Esophagus muscularis mucosa (tissue), 4 donors: ENCODE measurements around the gene WDR26. TPM values are rescaled to one million over a fixed set of nuclear protein-coding genes. Genes with fewer than 3 reads are reported as not detected.

Experiments
- DNase-seq: peaks from one replicate; pipeline ENCODE4 v3.0.0-alpha.2; 2017; ENCODE audit errors: extremely low spot score
- H3K27ac ChIP-seq, 4 donors: fragments of 200-600 bp; sonication (generic); replicated peaks in 1 of 4; 1 replicate in 3 of 4; 2 replicates in 1 of 4; pipeline ENCODE4 v1.5.1; 2016 to 2019; ENCODE audit warnings: mild to moderate bottlenecking in 1 of 4
- H3K27me3 ChIP-seq, 4 donors: fragments of 200-600 bp; sonication (generic); one replicate each; pipeline versions ENCODE4 v1.5.1 to v1.6.0; 2016 to 2019
- H3K36me3 ChIP-seq, 4 donors: fragments of 200-600 bp; sonication (generic); one replicate each; pipeline ENCODE4 v1.5.1; 2016 to 2019
- H3K4me1 ChIP-seq, 4 donors: fragments of 200-600 bp; sonication (generic); one replicate each; pipeline ENCODE4 v1.5.1; 2016 to 2019
- H3K4me3 ChIP-seq, 4 donors: fragments of 200-600 bp; sonication (generic); 1 replicate in 2 of 4; 2 replicates in 2 of 4; pipeline ENCODE4 v1.5.1; 2016 to 2019; ENCODE audit warnings: mild to moderate bottlenecking in 4 of 4, moderate library complexity in 1 of 4
- H3K9me3 ChIP-seq, 4 donors: fragments of 200-600 bp; sonication (generic); 1 replicate in 3 of 4; 2 replicates in 1 of 4; pipeline ENCODE4 v1.5.1; 2016 to 2019
- EP300 ChIP-seq: sonication (generic); formaldehyde crosslinking; IDR thresholded peaks from one replicate; pipeline ENCODE4 v1.6.1; 2017; ENCODE audit warnings: antibody characterized with exemption
- POLR2A ChIP-seq: fragments of 450-650 bp; IDR thresholded peaks from one replicate; pipeline ENCODE4 v1.6.1; 2017; ENCODE audit warnings: antibody characterized with exemption, moderate library complexity, mild to moderate bottlenecking, low read depth
- POLR2AphosphoS5 ChIP-seq, 2 donors: sonication (generic); formaldehyde crosslinking; IDR thresholded peaks; one replicate each; pipeline ENCODE4 v1.6.1; 2017; ENCODE audit warnings: antibody characterized with exemption in 2 of 2
- WGBS: methylation state at CpG from one replicate; pipeline ENCODE4 v1.1.5; 2018; 5-methylcytosine and 5-hydroxymethylcytosine counted together
- intact Hi-C: fragments of 100-400 bp; cut with DNase I; formaldehyde crosslinking; loops from one replicate; pipeline ENCODE4 v1.15.1; 2023
- total RNA-seq, 4 donors: library from RNA; depleted of rRNA; stranded (reverse); fragments of >200 nt; gene quantifications; one replicate each; pipeline versions ENCODE4 v1.1.0 to v1.2.1, GENCODE V29; 2016
- TF ChIP-seq, protein P1 (sequence below), 3 experiments: fragments of 200-600 bp in 2 of 3; fragments of 450-650 bp in 1 of 3; sonication (generic) in 2 of 3; IDR thresholded peaks; one replicate each; pipeline ENCODE4 v1.5.1; 2017 to 2019; ENCODE audit warnings: antibody characterized with exemption in 3 of 3, mild to moderate bottlenecking in 2 of 3, moderate library complexity in 1 of 3

WDR26 gene
- total RNA-seq, 4 donors from 2014 or later = 74.9 to 84.7 (median 78.4) TPM

- Histone ChIP-seq H3K9me3 (no peaks in the 10 kb centered on the region), H3K27ac (no peak overlapping the region), H3K27me3 (no peaks in the 10 kb centered on the region), H3K36me3 (peaks cover 0 to 26% (median 5%) of the 10 kb centered on the region in 4 donors), H3K4me3 (no peak overlapping the region), H3K4me1 (peaks cover 9 to 21% (median 18%) of the 10 kb centered on the region in 4 donors)
- 89% methylated on average over 7 of the region's 7 CpGs for WGBS
- TF ChIP-seq POLR2AphosphoS5 (IDR thresholded peaks at IDR 0.05) (no peak), EP300 (no peak)
- intact Hi-C loops = no loop called here
- no peak for DNase-seq
Observed at GRCh38 chr1:224438989-224439388, 4.4 kb upstream of the WDR26 start.

DNA sequence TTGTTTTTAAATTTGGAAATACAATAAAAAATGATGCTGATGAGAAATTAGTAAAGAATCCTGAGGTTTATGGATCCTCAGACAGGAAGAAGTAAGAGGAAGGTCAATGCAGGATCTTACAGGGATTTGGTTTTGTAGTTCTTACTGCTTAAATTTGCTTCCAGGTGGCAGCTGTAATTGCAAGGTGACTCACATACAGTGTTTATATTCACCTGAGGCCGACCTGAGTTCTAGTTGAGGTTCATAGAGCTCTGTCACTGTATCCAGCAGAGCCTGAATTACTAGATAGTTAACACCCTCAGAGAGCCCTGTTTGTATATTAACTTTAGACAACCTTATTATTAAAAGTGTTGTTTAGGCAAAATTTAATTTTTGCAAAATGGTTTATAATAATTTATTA is 1.4 kb upstream of the WDR26 start:
- H3K4me3 ChIP-seq = no peak overlapping the region
- WGBS = 69% methylated on average over 1 of the region's 1 CpG
- DNase-seq = no peak
- H3K27ac ChIP-seq = peak overlapping the region; percentile 97 to 98 (median 97)
- H3K27me3 ChIP-seq = no peaks in the 10 kb centered on the region
- intact Hi-C loops = no loop called here
- TF ChIP-seq POLR2A (no peak), EP300 (no peak), POLR2AphosphoS5 (IDR thresholded peaks at IDR 0.05) (no peak)
- TF ChIP-seq, protein P1, sequence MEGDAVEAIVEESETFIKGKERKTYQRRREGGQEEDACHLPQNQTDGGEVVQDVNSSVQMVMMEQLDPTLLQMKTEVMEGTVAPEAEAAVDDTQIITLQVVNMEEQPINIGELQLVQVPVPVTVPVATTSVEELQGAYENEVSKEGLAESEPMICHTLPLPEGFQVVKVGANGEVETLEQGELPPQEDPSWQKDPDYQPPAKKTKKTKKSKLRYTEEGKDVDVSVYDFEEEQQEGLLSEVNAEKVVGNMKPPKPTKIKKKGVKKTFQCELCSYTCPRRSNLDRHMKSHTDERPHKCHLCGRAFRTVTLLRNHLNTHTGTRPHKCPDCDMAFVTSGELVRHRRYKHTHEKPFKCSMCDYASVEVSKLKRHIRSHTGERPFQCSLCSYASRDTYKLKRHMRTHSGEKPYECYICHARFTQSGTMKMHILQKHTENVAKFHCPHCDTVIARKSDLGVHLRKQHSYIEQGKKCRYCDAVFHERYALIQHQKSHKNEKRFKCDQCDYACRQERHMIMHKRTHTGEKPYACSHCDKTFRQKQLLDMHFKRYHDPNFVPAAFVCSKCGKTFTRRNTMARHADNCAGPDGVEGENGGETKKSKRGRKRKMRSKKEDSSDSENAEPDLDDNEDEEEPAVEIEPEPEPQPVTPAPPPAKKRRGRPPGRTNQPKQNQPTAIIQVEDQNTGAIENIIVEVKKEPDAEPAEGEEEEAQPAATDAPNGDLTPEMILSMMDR (IDR thresholded peaks at IDR 0.05) = no peak
- H3K4me1 ChIP-seq = peaks cover 21 to 40% (median 37%) of the 10 kb centered on the region in 4 donors
- no peaks in the 10 kb centered on the region for H3K9me3 ChIP-seq
- peaks cover 0 to 14% (median 7%) of the 10 kb centered on the region in 4 donors for H3K36me3 ChIP-seq

DNA sequence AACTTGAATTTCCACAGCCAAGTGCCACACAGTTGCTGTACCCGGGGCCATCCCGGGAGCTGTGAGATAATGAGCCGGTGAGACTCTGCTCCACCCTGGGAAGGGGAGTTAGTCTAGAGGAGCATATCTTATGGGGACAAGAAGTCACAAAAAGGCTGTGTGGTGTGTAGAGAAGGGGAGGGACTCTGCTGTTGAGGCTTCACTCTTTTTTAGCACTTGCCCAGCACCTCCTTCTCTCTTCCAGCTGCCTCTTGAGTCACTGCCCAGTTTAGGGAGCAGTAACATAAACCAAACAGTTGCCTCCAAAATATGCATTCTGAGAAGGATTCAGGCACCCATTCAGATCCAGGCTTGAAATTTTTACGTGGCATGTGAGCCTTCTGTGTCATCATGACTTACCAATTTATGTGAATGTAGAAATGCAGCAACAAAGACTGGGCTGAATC is 744 bp upstream of the WDR26 start:
- 5% methylated on average over 4 of the region's 4 CpGs for WGBS
- H3K9me3 ChIP-seq = no peaks in the 10 kb centered on the region
- peak in 1 of 2 donors; percentile 27 for TF ChIP-seq POLR2AphosphoS5 (IDR thresholded peaks at IDR 0.05)
- no peak for TF ChIP-seq EP300
- TF ChIP-seq POLR2A = no peak
- TF ChIP-seq, protein P1 (IDR thresholded peaks at IDR 0.05) = no peak
- peak overlapping the region; percentile 97 to 98 (median 97) for H3K27ac ChIP-seq
- peaks cover 28 to 47% (median 44%) of the 10 kb centered on the region in 4 donors for H3K4me1 ChIP-seq
- no peaks in the 10 kb centered on the region for H3K27me3 ChIP-seq
- peaks cover 0 to 11% (median 7%) of the 10 kb centered on the region in 4 donors for H3K36me3 ChIP-seq
- intact Hi-C loops = no loop called here
- DNase-seq = no peak
- peak overlapping the region; percentile 79 to 98 (median 88) for H3K4me3 ChIP-seq

GRCh38 chr1:224433701-224434672 is 610 bp downstream of the WDR26 start:
- no peak for DNase-seq
- peaks cover 39 to 59% (median 57%) of the 10 kb centered on the region in 4 donors for H3K4me1 ChIP-seq
- TF ChIP-seq POLR2AphosphoS5 (IDR thresholded peaks at IDR 0.05) = peak in 1 of 2 donors; percentile 16
- TF ChIP-seq, protein P1 (IDR thresholded peaks at IDR 0.05) = no peak
- peak overlapping the region; percentile 79 to 98 (median 88) for H3K4me3 ChIP-seq
- H3K27ac ChIP-seq = peak overlapping the region; percentile 97 to 98 (median 97)
- WGBS = under 1% methylated on average over 21 of the region's 88 CpGs
- intact Hi-C loops = no loop called here
- no peaks in the 10 kb centered on the region for H3K27me3 ChIP-seq
- H3K36me3 ChIP-seq = peaks cover 0 to 13% (median 2%) of the 10 kb centered on the region in 4 donors
- H3K9me3 ChIP-seq = no peaks in the 10 kb centered on the region

DNA sequence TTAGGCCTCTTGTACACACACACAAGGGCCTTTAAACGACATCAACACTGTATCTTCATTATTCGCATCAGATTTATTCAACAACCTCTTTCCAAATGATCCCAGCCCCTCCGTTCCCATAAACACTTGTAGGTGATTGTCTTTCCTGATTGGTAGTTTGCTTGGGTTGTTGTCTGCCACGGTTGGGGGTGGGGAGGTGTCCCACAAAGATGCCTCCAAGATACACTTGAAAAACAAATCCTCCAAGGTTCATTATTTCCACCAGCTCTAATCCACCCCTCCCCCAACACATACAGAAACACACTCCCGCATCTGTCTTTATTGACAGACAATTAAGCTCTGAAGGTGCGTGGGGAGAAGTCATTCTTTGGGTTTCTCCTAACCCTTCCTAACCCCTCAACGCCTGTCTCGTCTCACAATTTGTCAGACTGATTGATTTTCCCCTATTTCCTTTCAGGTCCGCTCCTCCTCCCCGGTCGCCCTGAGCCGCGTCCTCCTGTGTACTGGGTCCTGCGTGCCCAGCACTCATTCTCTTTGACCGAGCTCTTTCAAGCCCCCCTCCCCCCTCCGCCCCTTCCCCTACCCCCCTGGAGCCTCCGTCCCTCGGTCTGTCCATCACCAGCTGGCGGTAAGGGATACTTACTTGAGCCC is 1.4 kb downstream of the WDR26 start:
- no peak for TF ChIP-seq EP300
- TF ChIP-seq POLR2AphosphoS5 (IDR thresholded peaks at IDR 0.05) = no peak
- no peak for TF ChIP-seq POLR2A
- TF ChIP-seq, protein P1 (IDR thresholded peaks at IDR 0.05) = no peak
- peak overlapping the region; percentile 79 to 98 (median 88) for H3K4me3 ChIP-seq
- intact Hi-C loops = no loop called here
- WGBS = 1% methylated on average over 19 of the region's 19 CpGs
- H3K36me3 ChIP-seq = peaks cover 0 to 17% (median 8%) of the 10 kb centered on the region in 4 donors
- H3K9me3 ChIP-seq = no peaks in the 10 kb centered on the region
- DNase-seq = no peak
- peaks cover 39 to 66% (median 62%) of the 10 kb centered on the region in 4 donors for H3K4me1 ChIP-seq
- peak overlapping the region; percentile 97 to 98 (median 97) for H3K27ac ChIP-seq
- no peaks in the 10 kb centered on the region for H3K27me3 ChIP-seq
